ENCODE measurements around the gene ADD1. TPM values are rescaled to one million over a fixed set of nuclear protein-coding genes. Genes with fewer than 3 reads are reported as not detected.

Gene ADD1
- total and polyA plus RNA-seq, 8 donors, result 262 to 331 (median 304) TPM

- peaks cover 0 to 98% of the 10 kb centered on the region in 2 donors for H3K36me3 ChIP-seq
- TF ChIP-seq CTCF (IDR thresholded peaks at IDR 0.05), result no peak
- intact Hi-C loops (cut with DNase I), result no loop called here
Measured at GRCh38 chr4:2900741-2901140, 57.1 kb downstream of the ADD1 start.

GRCh38 chr4:2901186-2901585 is 57.5 kb downstream of the ADD1 start:
- H3K4me3 ChIP-seq, result no peak overlapping the region
- intact Hi-C loops (cut with DNase I), result no loop called here
- H3K27ac ChIP-seq, result no peak overlapping the region
- H3K27me3 ChIP-seq, result no peaks in the 10 kb centered on the region
- no peaks in the 10 kb centered on the region for H3K4me1 ChIP-seq
- H3K9me3 ChIP-seq, result no peaks in the 10 kb centered on the region
- no peak for TF ChIP-seq CTCF (IDR thresholded peaks at IDR 0.05)
- ATAC-seq, result no peak
- H3K36me3 ChIP-seq, result peaks cover 0 to 98% of the 10 kb centered on the region in 2 donors
- no peak for DNase-seq

More at GRCh38 chr4:2900741-2901140, 57.1 kb downstream of the ADD1 start:
- Histone ChIP-seq H3K4me1 (no peaks in the 10 kb centered on the region), H3K27me3 (no peaks in the 10 kb centered on the region), H3K4me3 (no peak overlapping the region), H3K27ac (no peak overlapping the region), H3K9me3 (no peaks in the 10 kb centered on the region)
- DNase-seq (no peak), ATAC-seq (no peak)

GRCh38 chr4:2902126-2902525 is 58.5 kb downstream of the ADD1 start:
- no peaks in the 10 kb centered on the region for H3K4me1 ChIP-seq
- no peaks in the 10 kb centered on the region for H3K27me3 ChIP-seq
- intact Hi-C loops (cut with DNase I), result no loop called here
- no peak for TF ChIP-seq CTCF (IDR thresholded peaks at IDR 0.05)
- H3K4me3 ChIP-seq, result no peak overlapping the region
- ATAC-seq (no peak), DNase-seq (no peak)
- no peak overlapping the region for H3K27ac ChIP-seq
- no peaks in the 10 kb centered on the region for H3K9me3 ChIP-seq
- H3K36me3 ChIP-seq, result peaks cover 0 to 99% of the 10 kb centered on the region in 2 donors

GRCh38 chr4:2905544-2905943 is 61.9 kb downstream of the ADD1 start:
- H3K4me3 ChIP-seq, result no peak overlapping the region
- H3K27me3 ChIP-seq, result no peaks in the 10 kb centered on the region
- ATAC-seq (no peak), DNase-seq (no peak)
- TF ChIP-seq CTCF (IDR thresholded peaks at IDR 0.05), result no peak
- no peaks in the 10 kb centered on the region for H3K4me1 ChIP-seq
- no peaks in the 10 kb centered on the region for H3K9me3 ChIP-seq
- H3K27ac ChIP-seq, result no peak overlapping the region
- peaks cover 0 to 99% of the 10 kb centered on the region in 2 donors for H3K36me3 ChIP-seq
- intact Hi-C loops (cut with DNase I), result no loop called here

GRCh38 chr4:2906218-2906617 is 62.6 kb downstream of the ADD1 start:
- no peak overlapping the region for H3K4me3 ChIP-seq
- H3K4me1 ChIP-seq, result no peaks in the 10 kb centered on the region
- no peak for DNase-seq
- TF ChIP-seq CTCF (IDR thresholded peaks at IDR 0.05), result no peak
- no peaks in the 10 kb centered on the region for H3K9me3 ChIP-seq
- no peak for ATAC-seq
- peak overlapping the region in 1 of 2 donors; percentile 26 for H3K27ac ChIP-seq
- intact Hi-C loops (cut with DNase I), result no loop called here
- peaks cover 0 to 99% of the 10 kb centered on the region in 2 donors for H3K36me3 ChIP-seq
- no peaks in the 10 kb centered on the region for H3K27me3 ChIP-seq
